H9 (cell line): ENCODE data around the gene AREG. TPM values are rescaled to one million over a fixed set of nuclear protein-coding genes. Genes with fewer than 3 reads are reported as not detected.

Experiments used
- DNase-seq: peaks from one replicate; pipeline ENCODE4 v3.0.0-alpha.2; 2017
- H2AFZ ChIP-seq: one replicate; pipeline ENCODE4 v1.6.1; 2013; ENCODE audit warnings: mild to moderate bottlenecking, low read length, control low read depth, moderate library complexity
- H2AK5ac ChIP-seq: 2 replicates; pipeline ENCODE4 v1.6.1; 2013; ENCODE audit warnings: low read length, control low read depth, mixed read lengths; ENCODE audit not compliant: insufficient read length
- H2BK120ac ChIP-seq: one replicate; pipeline ENCODE4 v1.6.1; 2013; ENCODE audit warnings: low read depth, mild to moderate bottlenecking, low read length, control low read depth, inconsistent platforms; ENCODE audit not compliant: poor library complexity, severe bottlenecking
- H2BK12ac ChIP-seq: 2 replicates; pipeline ENCODE4 v1.6.1; 2013; ENCODE audit warnings: low read length, control low read depth, mixed read lengths, low read depth; ENCODE audit not compliant: insufficient read length
- H2BK15ac ChIP-seq: 2 replicates; pipeline ENCODE4 v1.6.1; 2013; ENCODE audit warnings: low read depth, low read length, control low read depth
- H2BK20ac ChIP-seq: one replicate; pipeline ENCODE4 v1.6.1; 2013; ENCODE audit warnings: low read depth, mild to moderate bottlenecking, low read length, control low read depth, inconsistent platforms; ENCODE audit not compliant: poor library complexity, severe bottlenecking
- H2BK5ac ChIP-seq: 2 replicates; pipeline ENCODE4 v1.6.1; 2013; ENCODE audit warnings: low read length, control low read depth, mixed read lengths; ENCODE audit not compliant: insufficient read length
- H3K14ac ChIP-seq: 2 replicates; pipeline ENCODE4 v1.6.1; 2013; ENCODE audit warnings: low read length, control low read depth; ENCODE audit not compliant: insufficient read depth
- H3K18ac ChIP-seq: 2 replicates; pipeline ENCODE4 v1.6.1; 2013; ENCODE audit warnings: low read depth, mild to moderate bottlenecking, mixed read lengths, low read length, control low read depth; ENCODE audit not compliant: insufficient read length
- H3K23ac ChIP-seq: 2 replicates; pipeline ENCODE4 v1.6.1; 2013; ENCODE audit warnings: low read length, control low read depth, mixed read lengths, low read depth; ENCODE audit not compliant: insufficient read length
- H3K23me2 ChIP-seq: 2 replicates; pipeline ENCODE4 v1.6.1; 2013; ENCODE audit warnings: low read depth, mild to moderate bottlenecking, mixed read lengths, low read length, control low read depth; ENCODE audit not compliant: insufficient read length, poor library complexity, severe bottlenecking
- H3K27ac ChIP-seq: 2 replicates; pipeline ENCODE4 v1.5.1; 2013; ENCODE audit warnings: low read length, control low read depth, mixed read lengths, low read depth; ENCODE audit not compliant: insufficient read length
- H3K27me3 ChIP-seq: 2 replicates; pipeline ENCODE4 v1.6.1; 2013; ENCODE audit warnings: low read length, control low read depth, inconsistent platforms; ENCODE audit not compliant: insufficient read depth
- H3K4ac ChIP-seq: 2 replicates; pipeline ENCODE4 v1.6.1; 2013; ENCODE audit warnings: low read depth, mild to moderate bottlenecking, control low read depth, inconsistent platforms, low read length, moderate library complexity
- H3K4me1 ChIP-seq: 2 replicates; pipeline ENCODE4 v1.6.1; 2013; ENCODE audit warnings: low read length, control low read depth, inconsistent platforms; ENCODE audit not compliant: insufficient read depth
- H3K4me2 ChIP-seq: 2 replicates; pipeline ENCODE4 v1.6.1; 2013; ENCODE audit warnings: low read length, control low read depth, mixed read lengths; ENCODE audit not compliant: insufficient read length, insufficient read depth
- H3K56ac ChIP-seq: 2 replicates; pipeline ENCODE4 v1.6.1; 2013; ENCODE audit warnings: low read depth, mild to moderate bottlenecking, mixed read lengths, low read length, control low read depth; ENCODE audit not compliant: insufficient read length
- H3K79me1 ChIP-seq: 2 replicates; pipeline ENCODE4 v1.6.1; 2013; ENCODE audit warnings: low read depth, mild to moderate bottlenecking, moderate library complexity, low read length, control low read depth, inconsistent platforms; ENCODE audit not compliant: insufficient read depth, poor library complexity, severe bottlenecking
- H3K79me2 ChIP-seq: 2 replicates; pipeline ENCODE4 v1.6.1; 2013; ENCODE audit warnings: low read length, control low read depth, inconsistent platforms; ENCODE audit not compliant: insufficient read depth
- H3K9ac ChIP-seq: 2 replicates; pipeline ENCODE4 v1.6.1; 2013; ENCODE audit warnings: low read length, control low read depth, mixed read lengths; ENCODE audit not compliant: insufficient read length; ENCODE audit errors: extremely low read depth
- H3K9me3 ChIP-seq: one replicate; pipeline ENCODE4 v1.6.1; 2013; ENCODE audit warnings: low read depth, low read length, inconsistent platforms; ENCODE audit not compliant: control insufficient read depth
- H3T11ph ChIP-seq: one replicate; pipeline ENCODE4 v1.6.1; 2013; ENCODE audit warnings: mild to moderate bottlenecking, low read length, control low read depth, inconsistent platforms
- H4K20me1 ChIP-seq: one replicate; pipeline ENCODE4 v1.6.1; 2013; ENCODE audit not compliant: control insufficient read depth, insufficient read length, insufficient read depth
- H4K5ac ChIP-seq: 2 replicates; pipeline ENCODE4 v1.6.1; 2013; ENCODE audit warnings: low read depth, mild to moderate bottlenecking, mixed read lengths, low read length, control low read depth; ENCODE audit not compliant: insufficient read length
- H4K8ac ChIP-seq: replicated peaks from 2 replicates; pipeline ENCODE4 v1.6.1; 2013; ENCODE audit warnings: low read length, control low read depth, mixed read lengths, low read depth; ENCODE audit not compliant: insufficient read length
- H4K91ac ChIP-seq: 2 replicates; pipeline ENCODE4 v1.6.1; 2013; ENCODE audit warnings: low read depth, mild to moderate bottlenecking, moderate library complexity, mixed read lengths, low read length, control low read depth; ENCODE audit not compliant: insufficient read length
- H3K27ac Mint-ChIP-seq, 3 experiments: 2 replicates in 2 of 3; 3 replicates in 1 of 3; pipeline ENCODE4 v1.8.0; 2020 to 2021; ENCODE audit warnings: mixed read lengths in 3 of 3, mild to moderate bottlenecking in 1 of 3, moderate library complexity in 1 of 3
- H3K27me3 Mint-ChIP-seq: 2 replicates; pipeline ENCODE4 v1.8.0; 2021; ENCODE audit warnings: low read depth, mild to moderate bottlenecking, moderate library complexity, mixed read lengths
- H3K36me3 Mint-ChIP-seq, 3 experiments: 2 replicates in 2 of 3; 3 replicates in 1 of 3; pipeline ENCODE4 v1.8.0; 2020 to 2021; ENCODE audit warnings: low read depth in 3 of 3, mixed read lengths in 3 of 3; ENCODE audit not compliant: insufficient read depth in 1 of 3
- H3K4me1 Mint-ChIP-seq, 2 experiments: 2 replicates each; pipeline ENCODE4 v1.8.0; 2020; ENCODE audit warnings: mixed read lengths in 2 of 2
- H3K4me3 Mint-ChIP-seq, 2 experiments: 2 replicates in 1 of 2; 3 replicates in 1 of 2; pipeline ENCODE4 v1.8.0; 2020 to 2021; ENCODE audit warnings: mild to moderate bottlenecking in 2 of 2, mixed read lengths in 2 of 2, moderate library complexity in 1 of 2
- H3K9me3 Mint-ChIP-seq, 2 experiments: 2 replicates in 1 of 2; 3 replicates in 1 of 2; pipeline ENCODE4 v1.8.0; 2020; ENCODE audit warnings: mild to moderate bottlenecking in 2 of 2, mixed read lengths in 2 of 2, moderate library complexity in 1 of 2
- WGBS: extraction: QIAGEN DNeasy Blood & Tissue Kit; methylation state at CpG from one replicate; pipeline ENCODE4 v1.1.7; 2013; ENCODE audit warnings: missing lambda C conversion rate, low lambda C conversion rate, mixed read lengths; ENCODE audit not compliant: insufficient read length; ENCODE audit errors: extremely low coverage; 5-methylcytosine and 5-hydroxymethylcytosine counted together
- total RNA-seq: library from RNA; stranded (reverse); gene quantifications from 2 replicates; pipeline ENCODE4 v1.2.1, GENCODE V29; 2021
- TF ChIP-seq, protein P1 (sequence below): fragments of 200-600 bp; sonication (generic); conservative IDR thresholded peaks from 3 replicates; pipeline ENCODE4 v1.8.0; 2021; ENCODE audit warnings: antibody characterized with exemption, mild to moderate bottlenecking

AREG gene
- total RNA-seq, 1 experiment from 2014 or later, result 0.28 TPM

- Mint-ChIP-seq H3K36me3 (no peaks in the 10 kb centered on the region), H3K27me3 (no peaks in the 10 kb centered on the region), H3K4me1 (peaks cover 9 to 14% of the 10 kb centered on the region in 2 experiments), H3K9me3 (no peaks in the 10 kb centered on the region; a peak in 1 of 5 replicates), H3K27ac (no peak overlapping the region), H3K4me3 (no peak overlapping the region)
- Histone ChIP-seq H2BK12ac (no peak overlapping the region), H2AK5ac (no peak overlapping the region), H3K23me2 (no peaks in the 10 kb centered on the region), H4K91ac (no peak overlapping the region), H3K23ac (no peak overlapping the region), H2BK5ac (no peak overlapping the region), H4K5ac (no peak overlapping the region), H3K18ac (no peak overlapping the region), H3K9ac (no peak overlapping the region), H2BK120ac (no peak overlapping the region), H3K4me2 (no peak overlapping the region), H4K20me1 (no peaks in the 10 kb centered on the region), H3T11ph (no peak overlapping the region), H2AFZ (no peak overlapping the region), H3K14ac (no peak overlapping the region), H3K4ac (no peak overlapping the region), H3K4me1 (peaks cover 2% of the 10 kb centered on the region; the same call in 1 of the 2 replicates), H2BK15ac (no peak overlapping the region), H3K27me3 (no peaks in the 10 kb centered on the region), H3K79me1 (no peaks in the 10 kb centered on the region), H3K79me2 (no peaks in the 10 kb centered on the region), H2BK20ac (no peak overlapping the region), H3K9me3 (no peaks in the 10 kb centered on the region), H3K56ac (no peak overlapping the region), H4K8ac (no peak overlapping the region), H3K27ac (no peak overlapping the region)
- 100% methylated on average over 3 of the region's 5 CpGs for WGBS
- TF ChIP-seq, protein P1, sequence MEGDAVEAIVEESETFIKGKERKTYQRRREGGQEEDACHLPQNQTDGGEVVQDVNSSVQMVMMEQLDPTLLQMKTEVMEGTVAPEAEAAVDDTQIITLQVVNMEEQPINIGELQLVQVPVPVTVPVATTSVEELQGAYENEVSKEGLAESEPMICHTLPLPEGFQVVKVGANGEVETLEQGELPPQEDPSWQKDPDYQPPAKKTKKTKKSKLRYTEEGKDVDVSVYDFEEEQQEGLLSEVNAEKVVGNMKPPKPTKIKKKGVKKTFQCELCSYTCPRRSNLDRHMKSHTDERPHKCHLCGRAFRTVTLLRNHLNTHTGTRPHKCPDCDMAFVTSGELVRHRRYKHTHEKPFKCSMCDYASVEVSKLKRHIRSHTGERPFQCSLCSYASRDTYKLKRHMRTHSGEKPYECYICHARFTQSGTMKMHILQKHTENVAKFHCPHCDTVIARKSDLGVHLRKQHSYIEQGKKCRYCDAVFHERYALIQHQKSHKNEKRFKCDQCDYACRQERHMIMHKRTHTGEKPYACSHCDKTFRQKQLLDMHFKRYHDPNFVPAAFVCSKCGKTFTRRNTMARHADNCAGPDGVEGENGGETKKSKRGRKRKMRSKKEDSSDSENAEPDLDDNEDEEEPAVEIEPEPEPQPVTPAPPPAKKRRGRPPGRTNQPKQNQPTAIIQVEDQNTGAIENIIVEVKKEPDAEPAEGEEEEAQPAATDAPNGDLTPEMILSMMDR, result no peak
- DNase-seq, result no peak
Measured at GRCh38 chr4:74453037-74453635, 8.2 kb downstream of the AREG start.
